HL-60 (cell line): ENCODE measurements around the gene STIP1.

ENCODE experiments used
- DNase-seq, 2 experiments: peaks; one replicate each; pipeline ENCODE4 v3.0.0-alpha.2; 2010 to 2020; ENCODE audit warnings: low read depth in 1 of 2, low spot score in 1 of 2
- H3K27ac ChIP-seq: fragments of 250-450 bp; sonication (Bioruptor Pico); replicated peaks from 2 replicates; pipeline ENCODE4 v1.5.1; 2020; ENCODE audit warnings: mild to moderate bottlenecking, moderate library complexity
- H3K27me3 ChIP-seq: fragments of 250-450 bp; sonication (Bioruptor Pico); 2 replicates; pipeline ENCODE4 v1.5.1; 2021; ENCODE audit warnings: mild to moderate bottlenecking, moderate library complexity; ENCODE audit not compliant: insufficient read depth, poor library complexity, severe bottlenecking
- H3K4me3 ChIP-seq: replicated peaks from 2 replicates; pipeline ENCODE4 v1.5.1; 2011; ENCODE audit warnings: mild to moderate bottlenecking, control low read depth, low read length; ENCODE audit not compliant: insufficient read depth
- GABPA ChIP-seq: IDR thresholded peaks from 2 replicates; pipeline ENCODE4 v1.6.1; 2012; ENCODE audit warnings: low read depth
- POLR2AphosphoS5 ChIP-seq: IDR thresholded peaks from 2 replicates; pipeline ENCODE4 v1.6.1; 2012; ENCODE audit warnings: low read depth
- SPI1 ChIP-seq: IDR thresholded peaks from 2 replicates; pipeline ENCODE4 v1.6.1; 2012; ENCODE audit warnings: low read depth, mild to moderate bottlenecking, borderline replicate concordance
- TF ChIP-seq, protein P1 (sequence below): IDR thresholded peaks from 2 replicates; pipeline ENCODE4 v1.6.1; 2012; ENCODE audit warnings: low read depth; ENCODE audit not compliant: insufficient replicate concordance
- TF ChIP-seq, protein P2 (sequence below): IDR thresholded peaks from one replicate; pipeline ENCODE4 v1.5.1; 2011; ENCODE audit warnings: low read length, control low read depth, inconsistent platforms; ENCODE audit not compliant: insufficient read depth

Gene STIP1

DNA sequence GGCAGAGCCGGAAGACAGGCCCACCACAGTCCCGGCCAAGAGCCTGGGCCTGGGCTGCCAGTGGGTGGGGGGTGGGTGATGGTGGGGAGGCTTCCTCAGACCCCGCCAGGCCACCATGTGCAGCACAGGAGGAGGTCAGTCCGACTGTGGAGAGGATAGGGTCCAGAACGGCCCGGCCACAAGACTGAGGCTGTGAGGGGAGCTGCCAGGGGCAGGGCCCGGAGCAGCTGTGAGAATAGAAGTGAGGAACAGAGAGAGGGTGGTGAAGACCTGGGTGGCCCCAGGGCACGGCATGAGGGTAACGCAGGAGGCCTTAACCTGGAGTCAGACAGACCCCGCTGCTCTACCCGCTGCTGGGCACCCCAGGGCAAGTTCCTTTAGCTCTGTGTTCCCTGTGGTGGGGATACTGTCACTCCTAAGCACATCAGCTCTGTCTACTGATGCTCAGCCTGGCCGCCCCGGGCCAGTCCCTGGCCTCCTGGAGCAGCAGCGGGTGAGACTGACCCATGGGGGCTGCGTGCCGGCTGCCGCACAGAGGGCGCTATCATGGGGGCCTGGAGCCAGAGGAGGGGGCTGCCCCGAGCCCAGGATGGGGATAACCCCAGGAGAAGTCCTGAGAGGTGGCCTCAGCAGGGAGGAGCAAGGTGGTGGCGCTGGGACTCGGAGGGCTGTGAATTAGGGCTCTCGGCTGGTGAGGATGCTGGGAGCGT, 22.3 kb downstream of the STIP1 start:
- DNase-seq: no peak
- peak overlapping the region; percentile 87 for H3K4me3 ChIP-seq
- TF ChIP-seq, protein P1, sequence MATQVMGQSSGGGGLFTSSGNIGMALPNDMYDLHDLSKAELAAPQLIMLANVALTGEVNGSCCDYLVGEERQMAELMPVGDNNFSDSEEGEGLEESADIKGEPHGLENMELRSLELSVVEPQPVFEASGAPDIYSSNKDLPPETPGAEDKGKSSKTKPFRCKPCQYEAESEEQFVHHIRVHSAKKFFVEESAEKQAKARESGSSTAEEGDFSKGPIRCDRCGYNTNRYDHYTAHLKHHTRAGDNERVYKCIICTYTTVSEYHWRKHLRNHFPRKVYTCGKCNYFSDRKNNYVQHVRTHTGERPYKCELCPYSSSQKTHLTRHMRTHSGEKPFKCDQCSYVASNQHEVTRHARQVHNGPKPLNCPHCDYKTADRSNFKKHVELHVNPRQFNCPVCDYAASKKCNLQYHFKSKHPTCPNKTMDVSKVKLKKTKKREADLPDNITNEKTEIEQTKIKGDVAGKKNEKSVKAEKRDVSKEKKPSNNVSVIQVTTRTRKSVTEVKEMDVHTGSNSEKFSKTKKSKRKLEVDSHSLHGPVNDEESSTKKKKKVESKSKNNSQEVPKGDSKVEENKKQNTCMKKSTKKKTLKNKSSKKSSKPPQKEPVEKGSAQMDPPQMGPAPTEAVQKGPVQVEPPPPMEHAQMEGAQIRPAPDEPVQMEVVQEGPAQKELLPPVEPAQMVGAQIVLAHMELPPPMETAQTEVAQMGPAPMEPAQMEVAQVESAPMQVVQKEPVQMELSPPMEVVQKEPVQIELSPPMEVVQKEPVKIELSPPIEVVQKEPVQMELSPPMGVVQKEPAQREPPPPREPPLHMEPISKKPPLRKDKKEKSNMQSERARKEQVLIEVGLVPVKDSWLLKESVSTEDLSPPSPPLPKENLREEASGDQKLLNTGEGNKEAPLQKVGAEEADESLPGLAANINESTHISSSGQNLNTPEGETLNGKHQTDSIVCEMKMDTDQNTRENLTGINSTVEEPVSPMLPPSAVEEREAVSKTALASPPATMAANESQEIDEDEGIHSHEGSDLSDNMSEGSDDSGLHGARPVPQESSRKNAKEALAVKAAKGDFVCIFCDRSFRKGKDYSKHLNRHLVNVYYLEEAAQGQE: no peak
- TF ChIP-seq POLR2AphosphoS5: no peak; the same call in 1 of the 2 replicates
- TF ChIP-seq SPI1: no peak
- TF ChIP-seq, protein P2, sequence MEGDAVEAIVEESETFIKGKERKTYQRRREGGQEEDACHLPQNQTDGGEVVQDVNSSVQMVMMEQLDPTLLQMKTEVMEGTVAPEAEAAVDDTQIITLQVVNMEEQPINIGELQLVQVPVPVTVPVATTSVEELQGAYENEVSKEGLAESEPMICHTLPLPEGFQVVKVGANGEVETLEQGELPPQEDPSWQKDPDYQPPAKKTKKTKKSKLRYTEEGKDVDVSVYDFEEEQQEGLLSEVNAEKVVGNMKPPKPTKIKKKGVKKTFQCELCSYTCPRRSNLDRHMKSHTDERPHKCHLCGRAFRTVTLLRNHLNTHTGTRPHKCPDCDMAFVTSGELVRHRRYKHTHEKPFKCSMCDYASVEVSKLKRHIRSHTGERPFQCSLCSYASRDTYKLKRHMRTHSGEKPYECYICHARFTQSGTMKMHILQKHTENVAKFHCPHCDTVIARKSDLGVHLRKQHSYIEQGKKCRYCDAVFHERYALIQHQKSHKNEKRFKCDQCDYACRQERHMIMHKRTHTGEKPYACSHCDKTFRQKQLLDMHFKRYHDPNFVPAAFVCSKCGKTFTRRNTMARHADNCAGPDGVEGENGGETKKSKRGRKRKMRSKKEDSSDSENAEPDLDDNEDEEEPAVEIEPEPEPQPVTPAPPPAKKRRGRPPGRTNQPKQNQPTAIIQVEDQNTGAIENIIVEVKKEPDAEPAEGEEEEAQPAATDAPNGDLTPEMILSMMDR: no peak
- no peak for TF ChIP-seq GABPA
- H3K27me3 ChIP-seq: no peaks in the 10 kb centered on the region
- peak overlapping the region; percentile 89 for H3K27ac ChIP-seq

DNA sequence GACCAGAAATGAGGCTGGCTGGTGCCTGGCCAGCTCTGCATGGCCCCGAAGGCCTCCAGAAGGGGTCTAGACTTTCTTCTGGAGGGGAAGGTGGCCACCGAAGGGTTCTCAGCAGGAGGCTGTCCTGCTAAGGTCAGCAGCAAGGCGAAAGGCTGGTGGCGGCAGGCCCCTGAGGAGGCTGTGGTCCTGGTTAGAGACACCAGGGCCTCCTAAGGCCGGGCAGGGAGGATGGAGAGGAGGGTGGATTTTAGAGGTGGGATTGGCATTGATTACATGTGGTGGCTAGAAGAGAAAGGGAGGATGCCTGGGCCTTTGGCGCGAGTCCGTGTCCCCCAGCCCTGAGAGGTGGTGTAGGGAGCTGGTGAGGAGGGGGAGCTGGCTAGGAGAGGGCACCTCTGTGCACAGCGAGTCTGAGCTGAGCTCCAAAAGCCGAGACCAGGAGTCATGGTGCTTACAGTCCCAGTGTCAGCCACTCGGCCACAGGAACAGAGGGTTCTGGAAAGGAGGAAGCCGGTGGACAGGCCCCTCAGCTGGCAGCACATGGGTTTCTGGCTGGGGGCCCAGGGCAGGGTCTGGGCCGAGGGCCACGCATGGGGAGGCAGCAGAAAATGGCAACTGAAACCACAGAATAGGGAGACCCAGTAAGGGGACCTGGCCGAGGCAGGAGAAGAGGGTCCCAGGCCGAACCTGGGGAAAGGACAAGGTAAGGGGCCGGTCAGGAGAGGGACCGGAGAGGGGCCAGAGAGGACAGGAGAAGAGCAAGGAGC, 23.0 kb downstream of the STIP1 start:
- Histone ChIP-seq H3K27ac (peak overlapping the region; percentile 89), H3K27me3 (no peaks in the 10 kb centered on the region), H3K4me3 (no peak overlapping the region)
- TF ChIP-seq GABPA (no peak), POLR2AphosphoS5 (no peak), SPI1 (no peak)
- TF ChIP-seq, protein P1: no peak
- TF ChIP-seq, protein P2: no peak
- DNase-seq: no peak

DNA sequence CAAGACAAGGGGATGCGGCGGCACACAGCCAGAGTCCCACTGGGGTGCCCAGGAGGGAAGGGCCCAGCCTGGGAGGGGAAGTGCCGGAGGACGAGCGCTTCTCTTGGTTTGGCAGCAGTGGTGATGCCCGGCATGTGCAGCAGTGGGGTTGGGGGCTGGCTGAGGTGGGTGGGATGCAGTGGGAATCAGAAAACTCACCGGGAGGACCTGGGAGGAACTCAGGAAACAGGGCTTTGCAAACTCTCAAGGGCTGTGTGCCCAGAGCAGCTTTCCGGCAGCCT, 23.5 kb downstream of the STIP1 start:
- H3K4me3 ChIP-seq: no peak overlapping the region
- no peak overlapping the region for H3K27ac ChIP-seq
- no peak for DNase-seq
- no peaks in the 10 kb centered on the region for H3K27me3 ChIP-seq
- TF ChIP-seq SPI1: no peak
- TF ChIP-seq POLR2AphosphoS5: no peak
- TF ChIP-seq, protein P2: no peak
- TF ChIP-seq, protein P1: no peak
